HepG2 (cell line): ENCODE measurements around the gene SPNS2. TPM values are rescaled to one million over a fixed set of nuclear protein-coding genes. Genes with fewer than 3 reads are reported as not detected.
"Not testable (repeated sequence)": the region's sequence is repeated elsewhere in the genome, so short reads cannot be mapped to it uniquely, and the experiment has no call there.

Experiments used
- ATAC-seq: fragments of 200-7000 bp; cut with Tn5 transposase; 3 replicates; pipeline ENCODE4 v1.9.1; 2020; ENCODE audit warnings: mild to moderate bottlenecking, moderate library complexity
- BruUV-seq: library from RNA; stranded (reverse); fragments of 400-500 nt; replicated peaks from 2 replicates; lab custom pipeline; 2021; lab: Mats Ljungman, UMichigan
- CTCF ChIA-PET: fragments of 300-600 bp; formaldehyde crosslinking; extraction: SDS; loops from one replicate; lab custom pipeline; 2021; ENCODE audit warnings: low total read pairs, inconsistent platforms, low intra/inter-chr PET ratio; lab: Yijun Ruan, JAX
- POLR2A ChIA-PET: fragments of 350-600 bp; sonication (Branson Sonifier 250); formaldehyde crosslinking; loops from one replicate; lab custom pipeline; 2020; ENCODE audit warnings: antibody characterized with exemption, inconsistent platforms; lab: Yijun Ruan, JAX
- DNase-seq: peaks from one replicate; pipeline ENCODE4 v3.0.0-alpha.2; 2015; ENCODE audit warnings: low spot score
- FAIRE-seq: peaks from 3 replicates; lab custom pipeline; 2011; peaks lifted over from hg19 to GRCh38; lab: Jason Lieb, UNC
- H2AFZ ChIP-seq: one replicate; pipeline ENCODE4 v1.6.1; 2011; ENCODE audit warnings: low read length, inconsistent platforms
- H3K27ac ChIP-seq: fragments of 300-600 bp; 3 replicates; pipeline ENCODE4 v1.8.0; 2011; ENCODE audit warnings: mixed run types, mild to moderate bottlenecking, mixed read lengths, low read length, inconsistent platforms; ENCODE audit not compliant: insufficient read depth; ENCODE audit errors: extremely low read length
- H3K27me3 ChIP-seq, 2 experiments: fragments of 200-600 bp in 1 of 2; 2 replicates in 1 of 2; 3 replicates in 1 of 2; pipeline versions ENCODE4 v1.6.0 to v1.8.0; 2011; ENCODE audit warnings: low read length in 2 of 2, mild to moderate bottlenecking in 2 of 2, moderate library complexity in 2 of 2, inconsistent platforms in 1 of 2; ENCODE audit not compliant: insufficient read depth in 2 of 2, control insufficient read depth in 1 of 2
- H3K36me3 ChIP-seq, 2 experiments: fragments of 200-600 bp in 1 of 2; replicated peaks in 1 of 2; 2 replicates in 1 of 2; 3 replicates in 1 of 2; pipeline versions ENCODE4 v1.5.1 to v1.8.0; 2011; ENCODE audit warnings: low read length in 2 of 2, inconsistent platforms in 1 of 2; ENCODE audit not compliant: insufficient read depth in 2 of 2, control insufficient read depth in 1 of 2
- H3K4me1 ChIP-seq: 2 replicates; pipeline ENCODE4 v1.5.1; 2012; ENCODE audit warnings: low read length, inconsistent platforms; ENCODE audit not compliant: insufficient read depth
- H3K4me2 ChIP-seq: 2 replicates; pipeline ENCODE4 v1.6.0; 2011; ENCODE audit warnings: low read depth, low read length, inconsistent platforms
- H3K4me3 ChIP-seq, 3 experiments: fragments of 200-600 bp in 1 of 3; sonication (generic), shearing (Covaris generic) in 1 of 3; replicated peaks in 1 of 3; 2 replicates each; pipeline ENCODE4 v1.5.1; 2011 to 2016; ENCODE audit warnings: low read length in 3 of 3, inconsistent platforms in 2 of 3, low read depth in 2 of 3, mild to moderate bottlenecking in 2 of 3, control low read depth in 1 of 3, mixed read lengths in 1 of 3; ENCODE audit not compliant: insufficient read depth in 1 of 3
- H3K79me2 ChIP-seq: one replicate; pipeline ENCODE4 v1.6.1; 2011; ENCODE audit warnings: low read length, inconsistent platforms; ENCODE audit not compliant: insufficient read depth
- H3K9ac ChIP-seq: 2 replicates; pipeline ENCODE4 v1.6.0; 2011; ENCODE audit warnings: mild to moderate bottlenecking, low read depth, low read length, inconsistent platforms; ENCODE audit not compliant: insufficient read depth
- H3K9me3 ChIP-seq: 2 replicates; pipeline ENCODE4 v1.5.1; 2012; ENCODE audit warnings: mild to moderate bottlenecking, low read length
- H4K20me1 ChIP-seq: 2 replicates; pipeline ENCODE4 v1.6.0; 2011; ENCODE audit warnings: inconsistent platforms, mild to moderate bottlenecking, low read length, moderate library complexity; ENCODE audit not compliant: insufficient read depth
- HINFP ChIP-seq: sonication (generic); formaldehyde crosslinking; IDR thresholded peaks from 2 replicates; pipeline ENCODE4 v1.4.0; 2020; ENCODE audit warnings: low read depth, mild to moderate bottlenecking, missing genetic modification reagents
- IRF1 ChIP-seq: sonication (generic); formaldehyde crosslinking; IDR thresholded peaks from 2 replicates; pipeline ENCODE4 v1.4.0; 2020; ENCODE audit warnings: low read depth, mild to moderate bottlenecking, missing genetic modification reagents
- MTF1 ChIP-seq: sonication (generic); formaldehyde crosslinking; IDR thresholded peaks from 2 replicates; pipeline ENCODE4 v1.5.0; 2020; ENCODE audit warnings: missing genetic modification reagents
- NRL ChIP-seq: sonication (generic); formaldehyde crosslinking; IDR thresholded peaks from 2 replicates; pipeline ENCODE4 v1.5.0; 2020; ENCODE audit warnings: missing genetic modification reagents, mild to moderate bottlenecking, moderate library complexity, borderline replicate concordance
- TP53 ChIP-seq: sonication (generic); formaldehyde crosslinking; conservative IDR thresholded peaks from 2 replicates; pipeline ENCODE4 v1.4.0; 2020; ENCODE audit warnings: missing genetic modification reagents
- ZIK1 ChIP-seq: sonication (generic); formaldehyde crosslinking; IDR thresholded peaks from 2 replicates; pipeline ENCODE4 v1.5.0; 2020; ENCODE audit warnings: mild to moderate bottlenecking, low read depth, missing genetic modification reagents, borderline replicate concordance
- ZNF136 ChIP-seq: sonication (generic); formaldehyde crosslinking; IDR thresholded peaks from 2 replicates; pipeline ENCODE4 v1.8.1; 2022; ENCODE audit warnings: low read depth, mild to moderate bottlenecking, moderate library complexity, missing genetic modification reagents
- ZNF282 ChIP-seq: fragments of 450-650 bp; IDR thresholded peaks from 2 replicates; pipeline ENCODE4 v1.6.1; 2018; ENCODE audit not compliant: partially characterized antibody
- ZNF510 ChIP-seq: sonication (generic); formaldehyde crosslinking; IDR thresholded peaks from 2 replicates; pipeline ENCODE4 v1.4.0; 2020; ENCODE audit warnings: low read depth, mild to moderate bottlenecking, missing genetic modification reagents
- ZSCAN21 ChIP-seq: sonication (generic); formaldehyde crosslinking; IDR thresholded peaks from 2 replicates; pipeline ENCODE4 v1.8.0; 2022; ENCODE audit warnings: mild to moderate bottlenecking, missing genetic modification reagents, moderate library complexity, borderline replicate concordance
- WGBS: methylation state at CpG from one replicate; pipeline ENCODE4 v1.1.6; 2017; ENCODE audit warnings: low lambda C conversion rate; 5-methylcytosine and 5-hydroxymethylcytosine counted together
- in situ Hi-C: cut with HindIII; loops from 2 replicates; pipeline ENCODE4 v1.10.0; 2017; ENCODE audit warnings: low pct_unique_long_range_greater_than_20kb; ENCODE audit not compliant: extremely low pct_ligation_motif_present
- intact Hi-C: fragments of 100-400 bp; cut with micrococcal nuclease; formaldehyde crosslinking; loops from one replicate; pipeline ENCODE4 v1.10.0; 2022; ENCODE audit not compliant: unreplicated experiment
- polyA plus RNA-seq, 8 experiments: library from polyadenylated mRNA; depleted of rRNA in 3 of 8; stranded (reverse) in 7 of 8; unstranded in 1 of 8; fragments of >200 nt; fragmentation: Illumina TruSeq in 4 of 8; extraction: Trizol in 4 of 8; gene quantifications; 2 replicates each; pipeline versions ENCODE4 v1.2.1 to v1.2.3, GENCODE V29; 2011 to 2016; ENCODE audit warnings: low read depth in 4 of 8, missing spikeins in 1 of 8, mixed read lengths in 1 of 8; ENCODE audit not compliant: insufficient read depth in 1 of 8
- total RNA-seq, 5 experiments: library from RNA; depleted of rRNA; stranded (reverse); fragments of >200 nt; fragmentation: Illumina TruSeq; extraction: Trizol; gene quantifications; 2 replicates each; pipeline ENCODE4 v1.2.3, GENCODE V29; 2016; ENCODE audit warnings: low read depth in 1 of 5
- TF ChIP-seq, protein P1 (sequence below): sonication (generic); formaldehyde crosslinking; IDR thresholded peaks from 2 replicates; pipeline ENCODE4 v1.8.1; 2023; ENCODE audit warnings: mild to moderate bottlenecking, missing genetic modification reagents
- TF ChIP-seq, protein P2 (sequence below): sonication (generic); formaldehyde crosslinking; IDR thresholded peaks from 2 replicates; pipeline ENCODE4 v1.8.0; 2022; ENCODE audit warnings: missing genetic modification reagents, low read depth, mild to moderate bottlenecking, borderline replicate concordance
- TF ChIP-seq, protein P3 (sequence below): IDR thresholded peaks from 2 replicates; pipeline ENCODE4 v1.6.1; 2012; ENCODE audit warnings: low read depth, low read length, improper control_type of control experiment

Gene SPNS2
- total and polyA plus RNA-seq, 2 of the 13 experiments (the other 11 are each of a cell fraction or from before 2014, with no cell fraction given): 0.01 TPM; not detected in 1

- H3K9me3 ChIP-seq, FAIRE-seq, CTCF ChIA-PET, H3K9ac ChIP-seq, H3K79me2 ChIP-seq, ATAC-seq, intact Hi-C loops, BruUV-seq, in situ Hi-C loops, H2AFZ ChIP-seq, DNase-seq, H3K27ac ChIP-seq, H3K4me2 ChIP-seq, H4K20me1 ChIP-seq, H3K4me3 ChIP-seq, H3K36me3 ChIP-seq: not testable (repeated sequence)
- Histone ChIP-seq H3K4me1 (peaks cover 77% of the 10 kb centered on the region), H3K27me3 (peaks cover 2 to 26% of the 10 kb centered on the region in 2 experiments; a peak in 4 of 5 replicates)
- 91% methylated on average over 7 of the region's 24 CpGs for whole genome bisulfite sequencing
- POLR2A ChIA-PET: interaction anchor here (2.2 kb wide), 1 partner anchor 11 kb away, joined by 18 read pairs; no protein-coding TSS in a partner anchor
Measured at GRCh38 chr17:4578349-4578748, 79.7 kb downstream of the SPNS2 start.

- Histone ChIP-seq H3K79me2 (no peaks in the 10 kb centered on the region), H3K9me3 (no peaks in the 10 kb centered on the region), H3K4me2 (no peak overlapping the region), H2AFZ (no peak overlapping the region), H3K4me3 (no peak overlapping the region), H3K36me3 (no peaks in the 10 kb centered on the region), H4K20me1 (no peaks in the 10 kb centered on the region), H3K27me3 (peaks cover 2 to 34% of the 10 kb centered on the region in 2 experiments; a peak in 4 of 5 replicates), H3K4me1 (peaks cover 72% of the 10 kb centered on the region), H3K9ac (no peak overlapping the region), H3K27ac (no peak overlapping the region)
- in situ Hi-C loops (no loop called here), intact Hi-C loops (no loop called here)
- FAIRE-seq (no peak), DNase-seq (no peak), ATAC-seq (no peak)
- no TSS peak for BruUV-seq
- CTCF ChIA-PET: no interaction called here
- POLR2A ChIA-PET: no interaction called here
- 53% methylated on average over 11 of the region's 11 CpGs for WGBS
- TF ChIP-seq ZNF510 (CRISPR knock-in tag) (no peak), NRL (no peak), ZNF282 (no peak), ZNF136 (CRISPR knock-in tag) (no peak), ZIK1 (no peak), IRF1 (no peak), TP53 (CRISPR knock-in tag) (no peak), HINFP (CRISPR knock-in tag) (no peak), MTF1 (no peak), ZSCAN21 (CRISPR knock-in tag) (no peak)
- TF ChIP-seq, protein P1, sequence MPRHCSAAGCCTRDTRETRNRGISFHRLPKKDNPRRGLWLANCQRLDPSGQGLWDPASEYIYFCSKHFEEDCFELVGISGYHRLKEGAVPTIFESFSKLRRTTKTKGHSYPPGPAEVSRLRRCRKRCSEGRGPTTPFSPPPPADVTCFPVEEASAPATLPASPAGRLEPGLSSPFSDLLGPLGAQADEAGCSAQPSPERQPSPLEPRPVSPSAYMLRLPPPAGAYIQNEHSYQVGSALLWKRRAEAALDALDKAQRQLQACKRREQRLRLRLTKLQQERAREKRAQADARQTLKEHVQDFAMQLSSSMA (CRISPR knock-in tag): no peak
- TF ChIP-seq, protein P2, sequence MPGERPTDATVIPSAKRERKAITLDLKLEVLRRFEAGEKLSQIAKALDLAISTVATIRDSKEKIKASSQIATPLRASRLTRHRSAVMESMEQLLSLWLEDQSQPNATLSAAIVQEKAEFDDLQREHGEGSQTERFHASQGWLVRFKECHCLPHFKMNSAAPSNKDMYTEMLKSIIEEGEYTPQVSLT: no peak
- TF ChIP-seq, protein P3, sequence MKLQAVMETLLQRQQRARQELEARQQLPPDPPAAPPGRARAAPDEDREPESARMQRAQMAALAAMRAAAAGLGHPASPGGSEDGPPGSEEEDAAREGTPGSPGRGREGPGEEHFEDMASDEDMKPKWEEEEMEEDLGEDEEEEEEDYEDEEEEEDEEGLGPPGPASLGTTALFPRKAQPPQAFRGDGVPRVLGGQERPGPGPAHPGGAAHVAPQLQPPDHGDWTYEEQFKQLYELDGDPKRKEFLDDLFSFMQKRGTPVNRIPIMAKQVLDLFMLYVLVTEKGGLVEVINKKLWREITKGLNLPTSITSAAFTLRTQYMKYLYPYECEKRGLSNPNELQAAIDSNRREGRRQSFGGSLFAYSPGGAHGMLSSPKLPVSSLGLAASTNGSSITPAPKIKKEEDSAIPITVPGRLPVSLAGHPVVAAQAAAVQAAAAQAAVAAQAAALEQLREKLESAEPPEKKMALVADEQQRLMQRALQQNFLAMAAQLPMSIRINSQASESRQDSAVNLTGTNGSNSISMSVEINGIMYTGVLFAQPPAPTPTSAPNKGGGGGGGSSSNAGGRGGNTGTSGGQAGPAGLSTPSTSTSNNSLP: no peak
Measured at GRCh38 chr17:4579678-4580077, 81.0 kb downstream of the SPNS2 start.
